Measurements from ENCODE around the gene HEXD. TPM values are rescaled to one million over a fixed set of nuclear protein-coding genes. Genes with fewer than 3 reads are reported as not detected.
"Not testable (repeated sequence)": the region's sequence is repeated elsewhere in the genome, so short reads cannot be mapped to it uniquely, and the experiment has no call there.

HEXD gene
- polyA plus RNA-seq, 12 donors = 15.8 to 33.7 (median 21.9) TPM; not detected in 1

GRCh38 chr17:82439194-82439828 lies 21.2 kb downstream of the HEXD start:
- no peak for DNase-seq

- DNase-seq = no peak
These were observed 21.8 kb downstream of the HEXD start for GRCh38 chr17:82439829-82440365.

GRCh38 chr17:82440469-82440981 lies 22.4 kb downstream of the HEXD start:
- no peak for DNase-seq

GRCh38 chr17:82440991-82441627 lies 23.0 kb downstream of the HEXD start:
- no peak for DNase-seq

GRCh38 chr17:82441691-82442487 lies 23.7 kb downstream of the HEXD start:
- no peak for DNase-seq

- no peak for DNase-seq
These were observed 24.7 kb downstream of the HEXD start for GRCh38 chr17:82442643-82443464.

- no peak for DNase-seq
These were observed 25.5 kb downstream of the HEXD start for GRCh38 chr17:82443465-82444283.

- no peak for DNase-seq
These were observed 26.2 kb downstream of the HEXD start for GRCh38 chr17:82444284-82444893.

GRCh38 chr17:82444941-82445521 lies 26.9 kb downstream of the HEXD start:
- no peak for DNase-seq

- no peak for DNase-seq
These were observed 27.4 kb downstream of the HEXD start for GRCh38 chr17:82445542-82445941.

GRCh38 chr17:82446124-82446523 lies 28.0 kb downstream of the HEXD start:
- DNase-seq = no peak

GRCh38 chr17:82446649-82447048 lies 28.5 kb downstream of the HEXD start:
- no peak for DNase-seq

- DNase-seq = no peak
These were observed 29.7 kb downstream of the HEXD start for GRCh38 chr17:82447876-82448275.

GRCh38 chr17:82449131-82449882 lies 31.2 kb downstream of the HEXD start:
- no peak for DNase-seq

GRCh38 chr17:82449883-82450356 lies 31.8 kb downstream of the HEXD start:
- no peak for DNase-seq

GRCh38 chr17:82450357-82451106 lies 32.4 kb downstream of the HEXD start, which contains the start of gene CYBC1:
Gene CYBC1 (minus strand): TSS chr17:82450752. CDS start chr17:82449254, 1,498 bp downstream.
- DNase-seq = peak; percentile 93

- DNase-seq = no peak
These were observed 34.0 kb downstream of the HEXD start for GRCh38 chr17:82452162-82452561.

GRCh38 chr17:82453151-82453550 lies 35.0 kb downstream of the HEXD start:
- not testable (repeated sequence) for DNase-seq

Data from muscle of arm (tissue), 12 donors.